Endothelial cell of umbilical vein (primary cell): ENCODE data around the gene SP3. TPM values are rescaled to one million over a fixed set of nuclear protein-coding genes. Genes with fewer than 3 reads are reported as not detected.
A peak's percentile ranks its signal among the peaks of the same experiment; 100 is the strongest.

Experiments
- BruUV-seq: library from RNA; stranded (reverse); fragments of 400-500 nt; replicated peaks from 2 replicates; lab custom pipeline; 2021; lab: Mats Ljungman, UMichigan
- CTCF ChIA-PET: fragments of 300-600, 350-600 bp; sonication (Branson Sonifier 250); formaldehyde crosslinking; loops from one replicate; lab custom pipeline; 2021; ENCODE audit warnings: antibody characterized with exemption, inconsistent platforms; lab: Charles Lee
- POLR2A ChIA-PET: fragments of 300-600, 350-600 bp; sonication (Branson Sonifier 250); formaldehyde crosslinking; loops from one replicate; lab custom pipeline; 2021; ENCODE audit warnings: antibody characterized with exemption, inconsistent platforms; lab: Charles Lee
- DNase-seq: peaks from one replicate; pipeline ENCODE4 v3.0.0-alpha.2; 2011; ENCODE audit warnings: low read depth, low spot score
- FAIRE-seq: peaks from 2 replicates; lab custom pipeline; 2011; peaks lifted over from hg19 to GRCh38; lab: Jason Lieb, UNC
- H2AFZ ChIP-seq: 2 replicates; pipeline ENCODE4 v1.6.0; 2012; ENCODE audit warnings: low read depth, low read length, control low read depth, inconsistent platforms
- H3K27ac ChIP-seq: 2 replicates; pipeline ENCODE4 v1.5.1; 2011; ENCODE audit warnings: low read depth, mild to moderate bottlenecking, control low read depth, low read length, moderate library complexity; ENCODE audit not compliant: insufficient read depth
- H3K27me3 ChIP-seq, 2 experiments: 2 replicates each; pipeline versions ENCODE4 v1.6.0 to v1.6.1; 2011; ENCODE audit warnings: low read length in 2 of 2, mixed read lengths in 1 of 2; ENCODE audit not compliant: control insufficient read depth in 2 of 2, insufficient read depth in 2 of 2
- H3K36me3 ChIP-seq, 2 experiments: 2 replicates in 1 of 2; 3 replicates in 1 of 2; pipeline ENCODE4 v1.5.1; 2011; ENCODE audit warnings: low read length in 2 of 2, mild to moderate bottlenecking in 1 of 2, moderate library complexity in 1 of 2; ENCODE audit not compliant: control insufficient read depth in 2 of 2, insufficient read depth in 2 of 2; ENCODE audit errors: extremely low read depth in 1 of 2
- H3K4me1 ChIP-seq: 3 replicates; pipeline ENCODE4 v1.5.1; 2011; ENCODE audit warnings: mild to moderate bottlenecking, low read length; ENCODE audit not compliant: control insufficient read depth, insufficient read depth; ENCODE audit errors: extremely low read depth
- H3K4me2 ChIP-seq: 2 replicates; pipeline ENCODE4 v1.6.1; 2011; ENCODE audit warnings: low read length, control low read depth, mixed read lengths; ENCODE audit not compliant: insufficient read depth
- H3K4me3 ChIP-seq, 3 experiments: fragments of 200-600 bp in 1 of 3; sonication (generic), shearing (Covaris generic) in 1 of 3; replicated peaks in 1 of 3; 2 replicates each; pipeline ENCODE4 v1.5.1; 2011 to 2016; ENCODE audit warnings: control low read depth in 3 of 3, low read length in 3 of 3, mild to moderate bottlenecking in 2 of 3, inconsistent platforms in 1 of 3, low read depth in 1 of 3, moderate library complexity in 1 of 3; ENCODE audit not compliant: insufficient read depth in 1 of 3
- H3K79me2 ChIP-seq: 2 replicates; pipeline ENCODE4 v1.6.0; 2012; ENCODE audit warnings: low read length, inconsistent platforms; ENCODE audit not compliant: control insufficient read depth, insufficient read depth
- H3K9ac ChIP-seq: replicated peaks from 2 replicates; pipeline ENCODE3; 2011; ENCODE audit warnings: low read length, control low read depth; ENCODE audit not compliant: insufficient read depth; ENCODE audit errors: extremely low read depth
- H3K9me1 ChIP-seq: replicated peaks from 3 replicates; pipeline ENCODE4 v1.6.0; 2011; ENCODE audit warnings: mild to moderate bottlenecking, low read length; ENCODE audit not compliant: control insufficient read depth, insufficient read depth; ENCODE audit errors: extremely low read depth
- H3K9me3 ChIP-seq: replicated peaks from 2 replicates; pipeline ENCODE4 v1.5.1; 2012; ENCODE audit warnings: low read length, inconsistent platforms; ENCODE audit not compliant: control insufficient read depth, insufficient read depth
- H4K20me1 ChIP-seq: replicated peaks from 2 replicates; pipeline ENCODE3; 2011; ENCODE audit warnings: mild to moderate bottlenecking, low read length; ENCODE audit not compliant: control insufficient read depth, insufficient read depth; ENCODE audit errors: extremely low read depth
- GATA2 ChIP-seq: IDR thresholded peaks from 2 replicates; pipeline ENCODE4 v1.7.0; 2011; ENCODE audit warnings: low read depth, mild to moderate bottlenecking, moderate library complexity, mixed read lengths, low read length; ENCODE audit not compliant: insufficient read length, insufficient read depth
- MYC ChIP-seq: IDR thresholded peaks from one replicate; pipeline ENCODE4 v1.6.1; 2011; ENCODE audit warnings: mild to moderate bottlenecking, low read depth, low read length
- POLR2A ChIP-seq: IDR thresholded peaks from 2 replicates; pipeline ENCODE4 v1.6.1; 2012; ENCODE audit warnings: low read depth, mild to moderate bottlenecking, control low read depth, low read length
- POLR2AphosphoS5 ChIP-seq: IDR thresholded peaks from 2 replicates; pipeline ENCODE4 v1.6.1; 2012; ENCODE audit warnings: low read depth, mild to moderate bottlenecking, control low read depth, low read length, moderate library complexity; ENCODE audit not compliant: insufficient read depth
- dilution Hi-C: fragments of 300-500 bp; cut with MboI; formaldehyde crosslinking; loops from one replicate; pipeline ENCODE4 v1.15.0; 2019; ENCODE audit warnings: low sequenced_read_pairs; ENCODE audit not compliant: extremely low pct_ligation_motif_present
- intact Hi-C: fragments of 100-400 bp; cut with micrococcal nuclease; formaldehyde crosslinking; loops from one replicate; pipeline ENCODE4 v1.10.0; 2022
- polyA plus RNA-seq, 4 experiments: library from polyadenylated mRNA; depleted of rRNA in 3 of 4; stranded (reverse) in 3 of 4; unstranded in 1 of 4; fragments of >200 nt; gene quantifications; 2 replicates each; pipeline versions ENCODE4 v1.2.1 to v1.2.3, GENCODE V29; 2011 to 2012; ENCODE audit warnings: missing spikeins in 1 of 4
- total RNA-seq: library from RNA; stranded (reverse); gene quantifications from 2 replicates; pipeline ENCODE4 v1.2.3, GENCODE V29; 2021
- TF ChIP-seq, protein P1 (sequence below), 2 donors: IDR thresholded peaks; 1 replicate in 1 of 2; 2 replicates in 1 of 2; pipeline ENCODE4 v1.5.1; 2011; ENCODE audit warnings: low read length in 2 of 2, mild to moderate bottlenecking in 2 of 2, moderate library complexity in 2 of 2, control low read depth in 1 of 2, inconsistent platforms in 1 of 2, low read depth in 1 of 2; ENCODE audit not compliant: insufficient read depth in 1 of 2; ENCODE audit errors: extremely low read depth in 1 of 2

The SP3 gene
- total and polyA plus RNA-seq, 2 donors (not counting 3 experiments of a cell fraction or from before 2014, with no cell fraction given), result 23.9 to 59.0 TPM

DNA sequence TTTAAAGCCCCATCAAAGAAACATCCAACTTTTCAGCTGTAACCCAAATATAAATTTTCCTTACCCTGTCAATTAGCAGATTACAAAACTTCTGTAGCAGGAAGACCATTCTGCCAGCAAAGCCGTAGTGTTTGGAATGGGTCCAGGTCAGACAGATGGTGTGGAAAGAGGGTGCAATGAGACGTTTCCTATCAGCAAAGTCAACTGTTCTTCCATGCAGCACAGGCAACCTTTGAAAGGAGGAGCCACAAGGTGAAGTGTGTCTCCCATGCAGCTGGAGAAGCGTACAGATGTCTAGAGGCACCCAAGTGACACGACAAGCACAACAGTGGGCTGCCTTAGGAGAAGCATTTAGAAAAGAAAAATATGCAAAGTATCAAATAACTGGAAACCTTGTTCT is 83.7 kb downstream of the SP3 start:
- Histone ChIP-seq H2AFZ (no peak overlapping the region), H3K4me2 (no peak overlapping the region), H3K27ac (no peak overlapping the region), H4K20me1 (no peaks in the 10 kb centered on the region), H3K79me2 (no peaks in the 10 kb centered on the region), H3K9ac (no peak overlapping the region), H3K36me3 (no peaks in the 10 kb centered on the region), H3K4me3 (no peak overlapping the region), H3K9me1 (no peaks in the 10 kb centered on the region), H3K9me3 (no peaks in the 10 kb centered on the region), H3K4me1 (no peaks in the 10 kb centered on the region), H3K27me3 (peaks cover 18 to 27% of the 10 kb centered on the region in 2 experiments)
- FAIRE-seq (no peak), DNase-seq (peak; percentile 49)
- TF ChIP-seq MYC, result no peak
- intact Hi-C loops (loop anchor here (5.0 to 10.0 kb wide), 2 partner anchors 253 to 479 kb away; no protein-coding TSS in a partner anchor), dilution Hi-C loops (no loop called here)
- BruUV-seq, result no TSS peak
- ChIA-PET CTCF (interaction anchor here (0.8 to 3.7 kb wide), 3 partner anchors 460 to 479 kb away, joined by 3 to 52 read pairs (median 3); no protein-coding TSS in a partner anchor), POLR2A (no interaction called here)

DNA sequence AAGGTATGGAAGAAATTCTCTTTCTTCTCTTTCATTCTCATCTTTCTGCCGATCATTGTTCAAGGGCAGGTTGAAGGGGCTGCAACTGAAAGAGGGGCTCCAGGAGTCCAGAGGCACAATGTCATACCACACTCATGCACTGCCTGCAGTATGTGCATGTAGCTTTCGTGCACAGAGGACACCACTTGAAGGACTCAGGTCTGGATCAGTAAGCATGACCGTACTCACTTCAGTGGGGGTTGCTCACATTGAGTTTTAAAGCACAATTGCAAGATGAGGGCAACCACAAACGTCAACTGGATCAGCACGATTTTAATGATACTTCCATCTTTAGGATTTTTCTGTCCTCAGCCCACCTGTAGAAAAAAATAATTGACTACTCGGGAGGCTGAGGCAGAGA is 84.6 kb downstream of the SP3 start:
- Histone ChIP-seq H3K4me2 (no peak overlapping the region), H4K20me1 (no peaks in the 10 kb centered on the region), H3K9me1 (no peaks in the 10 kb centered on the region), H2AFZ (no peak overlapping the region), H3K4me3 (no peak overlapping the region), H3K9me3 (no peaks in the 10 kb centered on the region), H3K36me3 (no peaks in the 10 kb centered on the region), H3K27me3 (peaks cover 17 to 26% of the 10 kb centered on the region in 2 experiments), H3K4me1 (no peaks in the 10 kb centered on the region), H3K27ac (no peak overlapping the region), H3K9ac (no peak overlapping the region), H3K79me2 (no peaks in the 10 kb centered on the region)
- ChIA-PET CTCF (no interaction called here), POLR2A (no interaction called here)
- TF ChIP-seq POLR2A, result no peak
- no peak for TF ChIP-seq POLR2AphosphoS5
- TF ChIP-seq, protein P1, sequence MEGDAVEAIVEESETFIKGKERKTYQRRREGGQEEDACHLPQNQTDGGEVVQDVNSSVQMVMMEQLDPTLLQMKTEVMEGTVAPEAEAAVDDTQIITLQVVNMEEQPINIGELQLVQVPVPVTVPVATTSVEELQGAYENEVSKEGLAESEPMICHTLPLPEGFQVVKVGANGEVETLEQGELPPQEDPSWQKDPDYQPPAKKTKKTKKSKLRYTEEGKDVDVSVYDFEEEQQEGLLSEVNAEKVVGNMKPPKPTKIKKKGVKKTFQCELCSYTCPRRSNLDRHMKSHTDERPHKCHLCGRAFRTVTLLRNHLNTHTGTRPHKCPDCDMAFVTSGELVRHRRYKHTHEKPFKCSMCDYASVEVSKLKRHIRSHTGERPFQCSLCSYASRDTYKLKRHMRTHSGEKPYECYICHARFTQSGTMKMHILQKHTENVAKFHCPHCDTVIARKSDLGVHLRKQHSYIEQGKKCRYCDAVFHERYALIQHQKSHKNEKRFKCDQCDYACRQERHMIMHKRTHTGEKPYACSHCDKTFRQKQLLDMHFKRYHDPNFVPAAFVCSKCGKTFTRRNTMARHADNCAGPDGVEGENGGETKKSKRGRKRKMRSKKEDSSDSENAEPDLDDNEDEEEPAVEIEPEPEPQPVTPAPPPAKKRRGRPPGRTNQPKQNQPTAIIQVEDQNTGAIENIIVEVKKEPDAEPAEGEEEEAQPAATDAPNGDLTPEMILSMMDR (IDR thresholded peaks at IDR 0.05; ENCODE audit: extremely low read depth in 1 of 2, insufficient read depth in 1 of 2, low read depth in 1 of 2, low read length in 2 of 2), result no peak
- no peak for TF ChIP-seq MYC
- TF ChIP-seq GATA2, result no peak
- DNase-seq (no peak), FAIRE-seq (no peak)
- intact Hi-C loops (loop anchor here (5.0 to 10.0 kb wide), 2 partner anchors 254 to 478 kb away; no protein-coding TSS in a partner anchor), dilution Hi-C loops (no loop called here)
- no TSS peak for BruUV-seq
